Mucosa of descending colon (tissue), 3 donors: Measurements from ENCODE around the gene CA9. TPM values are rescaled to one million over a fixed set of nuclear protein-coding genes. Genes with fewer than 3 reads are reported as not detected.

Experiments
- ATAC-seq: fragments of 200-7000 bp; cut with Tn5 transposase; one replicate; pipeline ENCODE4 v1.9.1; 2020; ENCODE audit warnings: mild to moderate bottlenecking, moderate library complexity
- DNase-seq, 3 donors: peaks; one replicate each; pipeline ENCODE4 v3.0.0-alpha.2; 2020
- H3K36me3 ChIP-seq: fragments of 200-600 bp; one replicate; pipeline ENCODE4 v1.8.0; 2021; ENCODE audit warnings: low read depth, mild to moderate bottlenecking
- H3K4me1 ChIP-seq: fragments of 200-600 bp; one replicate; pipeline ENCODE4 v1.8.0; 2021; ENCODE audit warnings: low read depth, mild to moderate bottlenecking
- H3K4me3 ChIP-seq: fragments of 200-600 bp; one replicate; pipeline ENCODE4 v1.8.0; 2021; ENCODE audit warnings: mild to moderate bottlenecking
- H3K9me3 ChIP-seq: fragments of 200-600 bp; one replicate; pipeline ENCODE4 v1.8.0; 2021; ENCODE audit warnings: mild to moderate bottlenecking
- CTCF ChIP-seq: fragments of 200-600 bp; IDR thresholded peaks from one replicate; pipeline ENCODE4 v1.8.0; 2022; ENCODE audit warnings: antibody characterized with exemption, mild to moderate bottlenecking
- intact Hi-C, 2 donors: fragments of 100-400 bp; cut with DNase I in 1 of 2; cut with micrococcal nuclease in 1 of 2; formaldehyde crosslinking; loops; one replicate each; pipeline versions ENCODE4 v1.11.0 to v1.11.1; 2022; cut with DNase I, micrococcal nuclease
- total RNA-seq, 3 donors: library from RNA; stranded (reverse); fragmentation: NEBNext Ultra II Directional in 2 of 3; extraction: Animal tissue kit (Norgen Biotek cat#: 25700) in 2 of 3; gene quantifications; one replicate each; pipeline versions ENCODE4 v1.2.1 to v1.2.4, GENCODE V29; 2021 to 2023
- donor health status: DM: no; HTN: no; CAD: no; lungs with moderate emphysema.
- donor health status: DM: no; HTN: no; CAD: no.
- donor health status: DM: no; HTN: yes; CAD: no.

CA9 gene
- total RNA-seq, 3 donors from 2014 or later = 0.61 to 1.7 TPM; not detected in 1

GRCh38 chr9:35700942-35701341 lies 27.2 kb downstream of the CA9 start:
- Histone ChIP-seq H3K36me3 (peaks cover 60% of the 10 kb centered on the region), H3K9me3 (no peaks in the 10 kb centered on the region), H3K4me3 (no peak overlapping the region), H3K4me1 (peaks cover 6% of the 10 kb centered on the region)
- intact Hi-C loops = loop anchor here in 1 of 2 donors (10.0 kb wide), 1 partner anchor 56 kb away; no protein-coding TSS in a partner anchor
- ATAC-seq (no peak), DNase-seq (no peak)
- no peak for TF ChIP-seq CTCF

- ATAC-seq (no peak), DNase-seq (no peak)
- Histone ChIP-seq H3K36me3 (peaks cover 66% of the 10 kb centered on the region), H3K4me3 (no peak overlapping the region), H3K4me1 (no peaks in the 10 kb centered on the region), H3K9me3 (no peaks in the 10 kb centered on the region)
- TF ChIP-seq CTCF = no peak
- intact Hi-C loops = loop anchor here in 1 of 2 donors (10.0 kb wide), 1 partner anchor 58 kb away; no protein-coding TSS in a partner anchor
Observed at GRCh38 chr9:35702696-35703095, 29.0 kb downstream of the CA9 start.

GRCh38 chr9:35703906-35704672 lies 30.4 kb downstream of the CA9 start:
- H3K4me1 ChIP-seq = no peaks in the 10 kb centered on the region
- no peak for DNase-seq
- H3K36me3 ChIP-seq = peaks cover 52% of the 10 kb centered on the region
- no peaks in the 10 kb centered on the region for H3K9me3 ChIP-seq
- no peak overlapping the region for H3K4me3 ChIP-seq
- intact Hi-C loops = loop anchor here in 1 of 2 donors (10.0 kb wide), 1 partner anchor 59 kb away; no protein-coding TSS in a partner anchor
- no peak for ATAC-seq
- no peak for TF ChIP-seq CTCF

GRCh38 chr9:35705372-35705771 lies 31.6 kb downstream of the CA9 start:
- ATAC-seq = no peak
- intact Hi-C loops = loop anchor here in 1 of 2 donors (10.0 kb wide), 1 partner anchor 61 kb away; no protein-coding TSS in a partner anchor
- no peaks in the 10 kb centered on the region for H3K4me1 ChIP-seq

GRCh38 chr9:35705836-35706430 lies 32.2 kb downstream of the CA9 start:
- DNase-seq = no peak
- H3K36me3 ChIP-seq = peaks cover 40% of the 10 kb centered on the region
- intact Hi-C loops = loop anchor here in 1 of 2 donors (10.0 kb wide), 1 partner anchor 61 kb away; no protein-coding TSS in a partner anchor
- ATAC-seq = no peak
- no peak overlapping the region for H3K4me3 ChIP-seq
- no peak for TF ChIP-seq CTCF
- no peaks in the 10 kb centered on the region for H3K9me3 ChIP-seq
- no peaks in the 10 kb centered on the region for H3K4me1 ChIP-seq

More at GRCh38 chr9:35705372-35705771, 31.6 kb downstream of the CA9 start:
- DNase-seq = no peak
- Histone ChIP-seq H3K36me3 (peaks cover 43% of the 10 kb centered on the region), H3K4me3 (no peak overlapping the region), H3K9me3 (no peaks in the 10 kb centered on the region)
- no peak for TF ChIP-seq CTCF
